GM12875 (cell line): ENCODE data around the gene KRTAP10-12.

Experiments
- H3K4me3 ChIP-seq: one replicate; pipeline ENCODE4 v1.5.1; 2011; ENCODE audit warnings: low read depth, low read length, control low read depth
- CTCF ChIP-seq: IDR thresholded peaks from 2 replicates; pipeline ENCODE4 v1.5.1; 2011; ENCODE audit warnings: low read depth, mild to moderate bottlenecking, control low read depth, inconsistent platforms, low read length, moderate library complexity, borderline replicate concordance; ENCODE audit not compliant: insufficient read depth

Gene KRTAP10-12

GRCh38 chr21:44664691-44665090 lies 32.3 kb upstream of the KRTAP10-12 start:
- TF ChIP-seq CTCF = no peak

GRCh38 chr21:44666401-44667320 lies 30.3 kb upstream of the KRTAP10-12 start, which contains the start of gene KRTAP12-2:
Gene KRTAP12-2 (minus strand): TSS chr21:44666927. CDS start chr21:44666886, 41 bp downstream.
- TF ChIP-seq CTCF = no peak
- H3K4me3 ChIP-seq = no peak within 1 kb of the TSS

More at GRCh38 chr21:44664691-44665090, 32.3 kb upstream of the KRTAP10-12 start:
- no peak overlapping the region for H3K4me3 ChIP-seq

GRCh38 chr21:44667612-44668011 lies 29.4 kb upstream of the KRTAP10-12 start:
- no peak for TF ChIP-seq CTCF
- H3K4me3 ChIP-seq = no peak overlapping the region

GRCh38 chr21:44670642-44671432 lies 26.1 kb upstream of the KRTAP10-12 start:
- TF ChIP-seq CTCF = no peak
- no peak overlapping the region for H3K4me3 ChIP-seq

GRCh38 chr21:44671911-44672310 lies 25.1 kb upstream of the KRTAP10-12 start:
- TF ChIP-seq CTCF = no peak
- no peak overlapping the region for H3K4me3 ChIP-seq

- no peak for TF ChIP-seq CTCF
- H3K4me3 ChIP-seq = no peak overlapping the region
Measured at GRCh38 chr21:44677881-44678280, 19.1 kb upstream of the KRTAP10-12 start.

GRCh38 chr21:44681152-44681551 lies 15.8 kb upstream of the KRTAP10-12 start:
- TF ChIP-seq CTCF = no peak
- no peak overlapping the region for H3K4me3 ChIP-seq
